Body of pancreas (tissue), 4 donors: ENCODE data around the gene TNNC2. TPM values are rescaled to one million over a fixed set of nuclear protein-coding genes. Genes with fewer than 3 reads are reported as not detected.

Experiments
- ATAC-seq: fragments of 150-250 bp; one replicate; pipeline ENCODE4 v1.9.1; 2016
- DNase-seq, 4 donors: peaks; one replicate each; pipeline ENCODE4 v3.0.0-alpha.2; 2019
- H3K27ac ChIP-seq, 4 donors: fragments of 200-600 bp; sonication (generic); 1 replicate in 3 of 4; 2 replicates in 1 of 4; pipeline versions ENCODE4 v1.5.1 to v1.6.1; 2016 to 2019; ENCODE audit warnings: mild to moderate bottlenecking in 1 of 4, mixed read lengths in 1 of 4, moderate library complexity in 1 of 4
- H3K27me3 ChIP-seq, 2 donors: fragments of 200-600 bp; sonication (generic); one replicate each; pipeline ENCODE4 v1.6.0; 2016; ENCODE audit warnings: mild to moderate bottlenecking in 1 of 2
- H3K36me3 ChIP-seq, 2 donors: fragments of 200-600 bp; sonication (generic); replicated peaks in 1 of 2; 2 replicates each; pipeline ENCODE4 v1.5.1; 2016; ENCODE audit warnings: low read depth in 2 of 2; ENCODE audit not compliant: insufficient read depth in 1 of 2
- H3K4me1 ChIP-seq: fragments of 200-600 bp; sonication (generic); one replicate; pipeline ENCODE4 v1.6.0; 2016
- H3K4me3 ChIP-seq, 2 donors: fragments of 200-600 bp; sonication (generic); 1 replicate in 1 of 2; 2 replicates in 1 of 2; pipeline ENCODE4 v1.5.1; 2016 to 2019
- H3K9me3 ChIP-seq, 3 donors: fragments of 200-600 bp; sonication (generic); 1 replicate in 2 of 3; 2 replicates in 1 of 3; pipeline ENCODE4 v1.5.1; 2016
- POLR2A ChIP-seq, 3 donors: fragments of 450-650 bp; IDR thresholded peaks; one replicate each; pipeline ENCODE4 v1.6.1; 2016; ENCODE audit warnings: antibody characterized with exemption in 3 of 3, mild to moderate bottlenecking in 2 of 3
- WGBS, 2 donors: methylation state at CpG; one replicate each; pipeline ENCODE4 v1.1.5; 2017; 5-methylcytosine and 5-hydroxymethylcytosine counted together
- intact Hi-C: fragments of 100-400 bp; cut with DNase I; formaldehyde crosslinking; loops from one replicate; pipeline ENCODE4 v1.15.1; 2023
- total RNA-seq, 2 donors: library from RNA; depleted of rRNA; stranded (reverse); fragments of >200 nt; gene quantifications; one replicate each; pipeline ENCODE4 v1.1.0, GENCODE V29; 2016
- TF ChIP-seq, protein P1 (sequence below), 7 experiments: fragments of 450-650 bp in 4 of 7; fragments of 200-600 bp in 3 of 7; sonication (generic) in 3 of 7; IDR thresholded peaks; one replicate each; pipeline ENCODE4 v1.5.1; 2016 to 2019; ENCODE audit warnings: antibody characterized with exemption in 7 of 7

The TNNC2 gene
- total RNA-seq, 2 donors from 2014 or later = not detected

- H3K9me3 ChIP-seq = no peaks in the 10 kb centered on the region
- DNase-seq = no peak
- H3K4me1 ChIP-seq = no peaks in the 10 kb centered on the region
- no peak overlapping the region for H3K4me3 ChIP-seq
- H3K36me3 ChIP-seq = no peaks in the 10 kb centered on the region
- no peak for ATAC-seq
- TF ChIP-seq, protein P1, sequence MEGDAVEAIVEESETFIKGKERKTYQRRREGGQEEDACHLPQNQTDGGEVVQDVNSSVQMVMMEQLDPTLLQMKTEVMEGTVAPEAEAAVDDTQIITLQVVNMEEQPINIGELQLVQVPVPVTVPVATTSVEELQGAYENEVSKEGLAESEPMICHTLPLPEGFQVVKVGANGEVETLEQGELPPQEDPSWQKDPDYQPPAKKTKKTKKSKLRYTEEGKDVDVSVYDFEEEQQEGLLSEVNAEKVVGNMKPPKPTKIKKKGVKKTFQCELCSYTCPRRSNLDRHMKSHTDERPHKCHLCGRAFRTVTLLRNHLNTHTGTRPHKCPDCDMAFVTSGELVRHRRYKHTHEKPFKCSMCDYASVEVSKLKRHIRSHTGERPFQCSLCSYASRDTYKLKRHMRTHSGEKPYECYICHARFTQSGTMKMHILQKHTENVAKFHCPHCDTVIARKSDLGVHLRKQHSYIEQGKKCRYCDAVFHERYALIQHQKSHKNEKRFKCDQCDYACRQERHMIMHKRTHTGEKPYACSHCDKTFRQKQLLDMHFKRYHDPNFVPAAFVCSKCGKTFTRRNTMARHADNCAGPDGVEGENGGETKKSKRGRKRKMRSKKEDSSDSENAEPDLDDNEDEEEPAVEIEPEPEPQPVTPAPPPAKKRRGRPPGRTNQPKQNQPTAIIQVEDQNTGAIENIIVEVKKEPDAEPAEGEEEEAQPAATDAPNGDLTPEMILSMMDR (IDR thresholded peaks at IDR 0.05) = no peak
- no peak for TF ChIP-seq POLR2A (IDR thresholded peaks at IDR 0.05)
- no peaks in the 10 kb centered on the region for H3K27me3 ChIP-seq
- intact Hi-C loops = no loop called here
- H3K27ac ChIP-seq = no peak overlapping the region
Observed at GRCh38 chr20:45867819-45868176, 40.7 kb upstream of the TNNC2 start.

- no peak for ATAC-seq
- WGBS, 2 donors = 54 to 69% methylated on average over 6 of the region's 6 CpGs
Observed at GRCh38 chr20:45867136-45867818, 40.2 kb upstream of the TNNC2 start.

DNA sequence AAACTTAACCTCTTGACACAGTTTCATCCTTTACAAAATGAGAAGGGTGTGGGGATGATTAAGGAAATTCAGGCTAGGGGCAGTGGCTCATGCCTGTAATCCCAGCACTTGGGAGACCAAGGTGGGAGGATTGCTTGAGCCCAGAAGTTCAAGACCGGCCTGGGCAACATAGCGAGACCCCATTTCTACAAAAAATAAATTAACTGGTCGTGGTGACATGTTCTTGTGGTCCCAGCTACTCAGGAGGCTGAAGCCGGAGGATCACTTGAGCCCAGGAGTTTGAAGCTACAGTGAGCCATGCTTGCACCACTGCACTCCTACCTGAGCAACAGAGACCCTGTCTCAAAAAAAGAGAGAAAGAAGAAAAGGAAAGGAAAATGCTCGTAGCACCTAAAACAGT is 39.3 kb upstream of the TNNC2 start:
- TF ChIP-seq, protein P1 (IDR thresholded peaks at IDR 0.05) = no peak
- TF ChIP-seq POLR2A (IDR thresholded peaks at IDR 0.05) = no peak

More at GRCh38 chr20:45867136-45867818, 40.2 kb upstream of the TNNC2 start:
- intact Hi-C loops = no loop called here
- Histone ChIP-seq H3K4me3 (no peak overlapping the region), H3K27me3 (no peaks in the 10 kb centered on the region), H3K27ac (no peak overlapping the region), H3K4me1 (no peaks in the 10 kb centered on the region), H3K36me3 (no peaks in the 10 kb centered on the region), H3K9me3 (no peaks in the 10 kb centered on the region)
- TF ChIP-seq POLR2A (IDR thresholded peaks at IDR 0.05) = no peak
- TF ChIP-seq, protein P1 (IDR thresholded peaks at IDR 0.05) = no peak
- DNase-seq = no peak

DNA sequence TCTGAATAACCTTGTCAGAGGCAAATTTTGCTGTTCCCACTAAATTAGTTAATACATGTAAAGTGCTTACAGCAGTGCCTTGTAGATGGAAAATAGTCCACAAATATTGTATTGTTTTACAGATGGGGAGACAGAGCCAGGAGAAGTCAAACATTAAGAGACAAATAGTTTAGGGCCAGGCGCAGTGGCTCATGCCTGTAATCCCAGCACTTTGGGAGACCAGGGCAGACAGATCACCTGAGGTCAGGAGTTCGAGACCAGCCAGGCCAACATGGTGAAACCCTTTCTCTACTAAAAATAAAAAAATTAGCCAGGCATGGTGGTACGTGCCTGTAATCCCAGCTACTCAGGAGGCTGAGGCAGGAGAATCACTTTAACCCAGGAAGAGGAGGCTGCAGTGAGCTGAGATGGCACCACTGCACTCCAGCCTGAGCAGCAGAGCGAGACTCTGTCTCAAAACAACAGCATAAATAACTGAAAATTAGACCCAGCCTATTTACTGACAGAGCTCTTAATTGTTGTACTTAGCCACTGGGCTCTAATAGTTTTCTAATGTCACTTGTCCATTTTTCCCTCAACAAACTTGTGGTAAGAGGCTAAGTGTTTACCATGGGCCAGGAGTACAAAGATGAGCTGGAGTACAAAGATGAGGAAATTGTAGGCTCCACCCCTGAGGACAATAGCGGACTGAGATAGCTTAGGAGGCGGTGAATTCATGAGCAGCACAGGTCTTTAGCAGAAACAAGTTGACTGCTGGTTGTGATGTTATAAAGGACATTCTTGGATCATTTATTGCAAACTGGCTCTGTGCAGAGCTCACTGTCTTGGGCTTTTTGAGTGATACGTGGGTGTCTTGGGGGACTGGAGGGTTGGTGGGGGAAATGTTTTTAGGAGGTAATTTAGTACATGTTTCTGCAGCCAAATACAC is 36.7 kb upstream of the TNNC2 start:
- no peaks in the 10 kb centered on the region for H3K4me1 ChIP-seq
- no peak overlapping the region for H3K27ac ChIP-seq

More for the DNA sequence above, 39.3 kb upstream of the TNNC2 start:
- intact Hi-C loops = no loop called here
- WGBS, 2 donors = 95 to 96% methylated on average over 5 of the region's 5 CpGs
- Histone ChIP-seq H3K36me3 (no peaks in the 10 kb centered on the region), H3K27ac (no peak overlapping the region), H3K9me3 (no peaks in the 10 kb centered on the region), H3K27me3 (no peaks in the 10 kb centered on the region), H3K4me3 (no peak overlapping the region), H3K4me1 (no peaks in the 10 kb centered on the region)
- ATAC-seq (no peak), DNase-seq (no peak)

More for the DNA sequence above, 36.7 kb upstream of the TNNC2 start:
- no peak overlapping the region for H3K4me3 ChIP-seq
- no peak for DNase-seq
- no peaks in the 10 kb centered on the region for H3K27me3 ChIP-seq
- H3K36me3 ChIP-seq = no peaks in the 10 kb centered on the region
- WGBS, 2 donors = 83 to 86% methylated on average over 7 of the region's 7 CpGs
- H3K9me3 ChIP-seq = no peaks in the 10 kb centered on the region
- intact Hi-C loops = no loop called here
- TF ChIP-seq, protein P1 (IDR thresholded peaks at IDR 0.05) = no peak
- no peak for ATAC-seq
